GM19324 (cell line): ENCODE data around the gene POM121L2.

Source experiments
- ATAC-seq: cut with Tn5 transposase; IDR thresholded peaks from one replicate; pipeline ENCODE4 v1.9.1; 2021; ENCODE audit warnings: mild to moderate bottlenecking, moderate library complexity; ENCODE audit not compliant: unreplicated experiment, low FRiP score

POM121L2 gene

DNA sequence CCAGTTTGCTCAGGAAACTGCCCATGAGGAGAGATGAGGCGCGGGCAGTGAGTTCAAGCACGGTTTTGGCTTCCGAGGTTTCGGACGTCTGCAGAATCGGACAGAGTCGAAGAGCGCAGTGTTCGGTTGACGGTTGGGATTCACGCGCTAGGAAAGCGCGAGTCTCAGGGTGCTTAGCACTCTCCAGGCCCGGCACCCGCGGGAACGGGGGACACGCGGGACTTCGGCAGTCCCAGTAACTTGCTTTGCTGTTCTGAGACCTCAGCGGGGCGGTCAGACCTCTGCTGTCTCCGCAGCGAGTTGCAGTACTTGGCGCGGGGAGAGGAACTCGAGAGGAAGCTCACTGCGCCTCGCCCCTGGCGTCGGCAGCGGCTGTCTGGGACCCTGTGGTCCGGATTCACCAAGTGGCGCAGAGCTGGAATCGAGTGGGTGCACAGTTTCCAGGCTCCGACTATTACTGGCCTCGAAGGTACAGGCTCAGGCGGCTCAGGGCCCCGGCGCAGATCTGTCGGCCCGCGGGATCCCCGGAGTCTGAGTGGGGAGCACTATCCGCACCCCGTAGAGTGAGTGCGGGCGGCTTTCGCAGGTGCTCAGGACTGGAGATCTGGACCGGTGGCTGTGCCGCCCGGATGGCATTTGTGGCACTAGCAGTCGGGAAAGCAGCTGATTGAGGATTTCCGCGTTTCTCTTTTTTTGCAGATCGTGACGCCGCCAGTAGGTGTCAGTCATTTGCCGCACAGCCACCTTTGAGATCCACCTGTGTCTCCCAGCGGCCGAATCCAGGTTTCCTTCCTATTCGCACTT is at the start of gene POM121L2:
Gene POM121L2, minus strand, starts transcription at position 128 of the 804 bp plus-strand sequence. Its CDS starts 103 bp downstream, at position 25.
- ATAC-seq = peak; percentile 79

DNA sequence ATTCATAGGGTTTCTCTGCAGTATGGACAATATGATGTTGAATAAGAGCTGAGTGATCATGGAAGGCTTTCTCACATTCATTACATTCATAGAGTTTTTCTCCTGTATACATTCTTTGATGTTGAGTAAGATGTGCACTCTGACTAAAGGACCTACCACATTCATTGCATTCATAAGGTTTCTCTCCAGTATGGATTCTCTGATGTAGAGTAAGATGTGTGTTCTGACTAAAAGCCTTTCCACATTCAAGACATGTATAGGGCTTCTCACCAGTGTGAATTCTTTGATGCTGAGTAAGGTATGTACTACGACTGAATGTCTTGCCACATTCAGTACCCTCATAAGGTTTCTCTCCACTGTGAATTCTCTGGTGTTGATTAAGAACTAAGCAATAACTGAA is 47.2 kb upstream of the POM121L2 start:
- no peak for ATAC-seq

DNA sequence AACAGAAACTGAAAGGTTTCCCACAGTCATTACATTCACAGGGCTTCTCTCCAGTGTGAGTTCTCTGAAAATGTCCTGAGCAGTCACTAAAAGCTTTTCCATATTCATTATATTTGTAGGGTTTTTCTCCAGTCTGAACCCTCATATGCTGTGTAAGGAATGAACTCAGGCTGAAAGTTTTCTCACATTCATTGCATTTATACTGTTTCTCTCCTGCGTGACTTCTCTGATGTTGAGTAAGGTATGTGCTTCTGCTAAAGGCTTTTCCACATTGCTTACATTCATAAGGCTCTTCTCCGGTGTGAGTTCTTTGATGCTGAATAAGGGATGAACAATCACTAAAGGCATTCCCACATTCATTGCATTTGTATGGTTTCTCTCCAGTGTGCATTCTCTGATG is 46.7 kb upstream of the POM121L2 start:
- ATAC-seq = no peak

DNA sequence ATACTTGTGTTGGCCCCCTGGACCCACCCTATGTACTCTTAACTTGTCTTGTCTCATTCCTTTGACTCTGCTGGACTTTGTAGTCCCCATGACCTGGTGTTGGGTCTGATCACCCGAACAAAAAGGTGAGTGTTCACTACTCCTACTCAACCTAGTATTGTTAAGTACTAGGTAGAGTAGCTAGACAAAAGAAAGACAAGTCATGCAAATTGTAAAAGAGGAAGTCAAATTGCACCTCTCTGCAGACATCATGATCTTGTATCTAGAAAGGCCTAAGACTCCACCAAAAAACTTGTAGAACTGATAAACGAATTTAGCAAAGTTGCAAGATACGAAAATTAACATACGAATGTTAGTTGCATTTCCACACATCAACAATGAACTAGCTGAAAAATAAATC is 40.8 kb upstream of the POM121L2 start:
- no peak for ATAC-seq

DNA sequence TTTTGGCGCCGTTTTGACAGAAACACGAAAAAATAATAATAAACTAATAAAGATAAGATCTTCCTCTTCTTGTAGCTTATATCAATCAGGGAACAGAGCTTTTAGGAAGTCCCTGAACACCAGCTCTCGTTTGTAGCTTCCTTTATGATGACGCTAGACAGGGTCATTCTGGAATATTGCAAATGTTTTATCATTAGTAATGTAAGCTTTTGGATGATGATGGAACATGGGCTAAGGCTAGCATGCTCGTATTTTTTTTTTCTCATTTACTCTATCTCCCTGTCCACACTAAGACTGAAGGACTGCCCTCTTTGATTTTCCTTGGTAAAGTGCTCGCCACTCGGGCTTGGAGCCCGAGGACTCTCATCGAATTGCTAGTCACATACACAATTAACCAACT is 22.1 kb upstream of the POM121L2 start:
- no peak for ATAC-seq

DNA sequence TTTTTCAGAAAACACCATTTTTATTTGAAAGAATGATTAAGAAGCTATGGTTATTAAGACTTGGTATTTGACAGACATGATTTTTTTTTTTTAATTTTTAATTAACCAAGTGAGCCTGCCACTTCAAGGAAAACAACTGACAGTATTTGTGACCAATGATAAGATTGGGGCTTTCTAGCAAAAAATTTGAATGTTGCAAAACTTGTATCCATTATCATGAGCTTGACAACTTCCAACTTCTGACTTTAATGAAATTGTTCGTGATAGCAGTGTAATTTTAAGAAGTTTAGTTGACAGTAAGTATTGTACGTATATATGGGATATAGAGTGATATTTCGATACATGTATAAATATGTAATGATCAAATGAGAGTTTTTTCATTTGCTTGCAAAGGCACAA is 21.6 kb upstream of the POM121L2 start:
- no peak for ATAC-seq

DNA sequence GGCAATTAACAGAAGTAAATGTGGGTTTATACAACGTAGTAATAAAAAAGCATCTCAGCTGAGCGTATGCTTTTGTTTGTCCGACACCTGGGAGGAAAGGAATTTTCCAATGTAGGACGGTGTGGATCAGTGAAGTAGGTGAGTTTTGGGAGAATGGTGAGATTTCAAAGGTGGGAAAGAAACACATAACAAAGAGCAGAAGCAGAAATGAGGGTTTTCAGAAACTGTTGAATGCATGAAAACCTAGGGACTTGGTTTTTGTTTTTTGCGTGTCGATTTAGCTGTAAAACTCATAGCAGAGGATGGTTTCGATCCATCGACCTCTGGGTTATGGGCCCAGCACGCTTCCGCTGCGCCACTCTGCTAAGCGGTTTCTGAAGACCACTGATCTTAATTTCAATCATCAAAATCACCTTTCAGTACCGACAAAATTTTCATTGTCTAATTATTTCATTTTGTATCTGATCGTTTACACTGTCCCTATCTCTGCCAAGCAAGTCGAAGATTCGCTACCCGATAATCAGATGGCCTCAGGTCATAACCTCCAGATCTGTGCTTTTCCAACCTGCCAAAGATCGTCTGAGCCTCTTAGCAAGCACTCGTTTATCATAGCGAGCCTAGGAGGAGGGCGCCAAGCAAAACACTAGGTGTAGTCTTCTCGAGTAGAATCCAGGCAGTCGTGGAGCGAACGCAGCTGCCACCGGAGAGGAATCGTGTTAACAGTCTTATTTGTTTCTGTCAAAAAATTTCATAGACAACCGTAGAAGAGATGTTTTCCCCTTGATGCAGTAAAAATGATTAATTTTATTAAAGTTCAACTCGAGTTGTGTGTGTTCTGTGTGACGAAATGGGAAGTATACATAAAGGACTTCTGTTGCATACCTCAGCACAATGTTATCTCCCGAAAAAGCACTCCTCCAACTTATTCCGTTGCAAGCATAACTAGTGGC is 20.9 kb upstream of the POM121L2 start:
- ATAC-seq = no peak

DNA sequence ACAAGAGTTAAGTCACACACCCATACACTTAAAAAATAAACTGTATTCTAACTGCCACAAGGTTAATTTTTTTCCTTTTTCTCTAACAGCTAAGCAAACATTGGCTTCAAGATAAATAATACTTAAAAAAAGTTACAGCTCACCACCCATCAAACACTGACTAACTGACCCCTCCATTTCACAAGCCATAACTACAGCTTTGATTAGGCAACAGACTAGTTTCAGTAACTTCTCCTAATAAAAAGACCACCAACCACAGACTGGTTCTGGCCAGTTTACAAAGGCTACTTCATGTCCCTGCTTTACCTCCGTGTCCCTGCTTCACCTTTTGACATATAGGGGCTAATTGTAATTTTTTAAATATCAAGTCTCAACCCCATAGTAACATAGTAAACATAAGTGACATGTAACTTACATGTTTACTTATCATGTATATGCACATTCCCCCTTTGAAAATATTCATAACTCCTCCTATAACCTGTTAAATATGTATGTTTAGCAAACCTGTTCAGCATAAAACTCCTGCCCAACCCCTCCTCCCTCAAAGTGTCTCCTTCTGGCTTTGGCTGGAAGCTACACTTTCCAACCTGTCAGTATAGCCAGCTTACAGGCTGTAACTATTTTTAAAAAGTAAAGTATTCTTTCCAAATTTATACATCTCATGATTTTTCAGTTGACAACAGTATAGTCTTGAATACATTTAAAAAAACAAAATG is 15.1 kb upstream of the POM121L2 start:
- ATAC-seq = no peak

DNA sequence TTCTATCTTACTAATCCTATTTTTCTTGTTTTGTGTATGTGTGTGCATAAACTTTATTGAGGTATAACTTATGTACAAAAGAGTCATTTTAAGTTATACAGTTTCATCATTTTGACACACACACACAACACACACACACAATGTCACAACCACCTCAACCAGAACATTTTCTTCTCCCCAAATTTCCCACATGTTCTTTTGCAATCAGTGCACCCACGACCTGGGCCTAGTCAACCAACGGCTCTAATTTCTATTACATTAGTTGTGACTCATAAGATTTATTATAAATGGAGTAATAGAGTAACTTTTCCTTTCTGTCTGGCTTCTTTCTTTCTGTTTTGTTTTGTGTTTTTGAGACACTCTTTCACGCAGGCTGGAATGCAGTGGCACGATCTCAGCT is 9.8 kb upstream of the POM121L2 start:
- no peak for ATAC-seq

DNA sequence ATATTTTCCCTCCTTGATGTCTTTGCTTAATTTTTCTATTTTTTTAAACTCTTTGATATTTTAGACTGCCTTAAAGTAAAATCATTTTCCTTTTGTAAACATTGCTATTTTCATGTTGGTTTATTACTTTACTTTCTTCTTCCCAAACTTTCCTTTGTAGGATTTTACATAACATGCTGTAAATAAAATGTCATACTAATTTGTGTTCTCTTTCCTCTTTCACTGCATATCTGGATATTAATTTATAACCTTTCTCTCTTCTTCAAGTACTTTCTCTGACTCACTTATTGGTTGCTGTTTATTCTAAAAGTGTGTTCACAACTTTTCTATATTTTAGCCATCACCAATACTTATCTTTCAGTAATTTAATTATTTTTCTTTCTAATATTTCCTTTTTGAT is 9.3 kb upstream of the POM121L2 start:
- ATAC-seq = no peak

DNA sequence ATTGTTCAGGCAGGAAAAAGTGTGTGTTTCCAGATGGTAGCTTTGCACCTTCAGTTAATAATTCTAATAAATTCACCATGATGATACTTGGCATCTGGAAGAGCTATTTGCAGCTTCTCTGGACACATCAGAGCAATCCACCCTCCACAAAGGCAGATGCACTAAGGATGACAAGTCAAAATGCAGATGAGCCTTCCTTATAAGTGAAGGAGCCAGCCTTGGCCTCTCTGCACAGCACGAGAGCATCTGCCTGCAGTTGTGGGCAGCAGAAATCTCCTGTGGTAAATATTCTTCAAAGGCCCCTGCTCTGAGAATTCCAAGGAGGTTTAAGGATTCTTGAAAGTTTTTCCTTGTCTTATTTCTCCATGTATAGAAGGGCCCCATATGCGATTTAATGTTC is 6.9 kb upstream of the POM121L2 start:
- ATAC-seq = no peak

DNA sequence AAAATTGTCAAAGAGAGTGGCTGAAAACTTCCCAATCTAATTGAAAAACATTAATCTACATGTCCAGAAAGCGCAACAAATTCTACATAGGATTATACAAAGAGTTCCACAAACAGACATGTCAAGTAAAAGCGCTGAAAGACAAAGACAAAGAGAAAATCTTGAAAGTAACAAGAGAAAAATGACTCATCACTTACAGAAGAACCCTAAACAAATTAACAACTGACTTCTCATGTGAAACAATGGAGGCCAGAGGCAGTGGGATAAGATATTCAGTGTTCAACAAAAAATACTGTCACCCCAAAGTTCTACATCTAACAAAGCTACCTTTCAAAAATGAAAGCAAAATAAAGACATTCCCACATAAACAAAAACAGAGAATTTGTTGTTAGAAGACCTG is 2.0 kb upstream of the POM121L2 start:
- no peak for ATAC-seq

DNA sequence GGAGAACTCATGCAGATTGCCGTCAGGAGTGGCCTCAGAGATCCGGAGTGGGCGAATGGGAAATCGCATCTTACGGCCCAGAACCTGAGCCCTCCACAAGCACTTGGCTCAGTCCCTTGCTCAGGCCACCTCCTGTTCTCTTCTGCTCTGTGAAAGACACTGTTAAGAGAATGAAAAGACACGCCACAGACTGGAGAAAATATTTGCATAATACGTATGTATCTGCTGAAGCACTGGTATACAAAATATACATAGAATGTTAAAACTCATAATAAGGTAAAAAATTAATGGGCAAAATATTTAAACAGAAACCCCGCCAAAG is 838 bp upstream of the POM121L2 start:
- ATAC-seq = peak; percentile 14

DNA sequence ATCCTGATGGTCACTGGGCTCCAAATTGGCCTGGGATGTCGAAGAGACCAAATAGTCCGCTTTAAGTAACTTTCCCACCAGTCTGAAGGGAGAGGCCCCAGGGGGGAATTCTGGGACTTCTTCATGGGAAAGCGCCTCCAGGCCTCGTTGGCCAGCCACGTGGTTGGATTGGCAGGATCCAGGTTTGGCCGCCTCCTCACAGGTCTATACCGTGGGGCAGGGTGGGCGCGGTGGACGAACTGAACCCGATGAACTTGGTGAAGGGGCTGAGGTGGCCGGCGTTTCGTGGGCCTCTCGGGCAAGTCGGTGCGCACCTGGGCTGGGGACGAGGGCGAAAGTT is 297 bp downstream of the POM121L2 start:
- ATAC-seq = no peak

DNA sequence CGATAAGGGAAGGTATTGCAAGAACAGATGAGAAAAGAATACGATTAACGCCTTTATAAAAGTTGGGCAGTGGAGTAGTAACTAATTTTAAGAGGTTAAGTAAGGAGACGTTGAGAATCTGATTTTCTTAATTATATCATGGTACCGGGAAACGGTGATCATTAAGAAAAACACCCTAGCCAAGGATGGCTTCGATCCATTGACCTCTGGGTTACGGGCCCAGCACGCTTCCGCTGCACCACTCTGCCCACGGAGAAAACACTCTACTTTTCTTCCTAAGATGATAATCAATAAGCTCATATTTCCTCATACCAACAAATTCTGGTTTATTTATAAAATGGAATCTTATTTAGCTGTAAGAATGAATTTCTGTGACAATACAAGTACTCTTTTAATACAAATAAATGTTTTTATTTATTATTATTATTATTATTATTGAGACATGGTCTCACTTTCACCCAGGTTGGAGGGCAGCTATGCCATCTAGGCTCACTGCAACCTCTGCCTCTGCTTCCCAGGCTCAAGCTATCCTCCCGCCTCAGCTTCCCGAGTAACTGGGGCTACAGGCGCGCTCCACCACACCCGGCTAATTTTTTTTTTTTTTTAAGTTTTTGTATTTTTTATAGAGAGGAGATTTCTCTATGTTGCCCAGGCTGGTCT is 8.3 kb downstream of the POM121L2 start:
- no peak for ATAC-seq

DNA sequence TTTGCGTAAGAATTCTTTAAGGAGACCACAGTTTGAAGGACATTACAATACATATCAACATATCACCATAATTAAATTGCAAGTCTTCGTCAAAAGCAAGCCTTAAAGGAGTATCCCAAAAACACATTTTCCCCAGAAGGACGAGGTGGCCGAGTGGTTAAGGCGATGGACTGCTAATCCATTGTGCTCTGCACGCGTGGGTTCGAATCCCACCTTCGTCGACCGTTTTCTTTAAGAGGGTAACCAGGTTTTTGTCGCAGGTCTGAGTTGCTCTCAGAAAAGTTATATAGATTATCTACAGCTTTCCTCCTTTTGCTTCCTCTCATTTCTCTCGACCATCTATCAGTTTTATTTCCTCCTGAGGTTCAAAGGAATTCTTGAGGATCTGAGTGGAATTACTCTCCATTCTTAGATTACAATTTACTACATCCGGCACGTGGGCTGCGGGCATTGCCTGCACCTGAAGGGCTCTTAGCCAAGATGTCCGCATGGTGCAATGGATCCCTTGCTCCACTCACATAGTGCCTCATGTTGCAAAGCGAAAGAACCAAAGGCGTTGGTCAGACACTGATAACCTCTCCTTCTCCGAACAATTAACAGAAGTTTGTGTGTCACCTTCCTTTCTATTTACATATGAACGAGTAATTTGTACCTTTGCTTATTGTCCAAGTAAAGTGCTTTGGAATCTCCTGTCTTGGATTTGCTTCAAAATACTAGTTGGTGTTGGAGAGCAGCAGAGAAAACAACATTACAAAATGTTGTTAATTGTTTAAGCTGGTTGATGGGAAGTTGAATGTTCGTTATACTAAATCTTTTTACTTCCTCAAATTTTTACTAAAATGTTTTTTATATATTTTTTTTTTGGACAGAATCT is 14.0 kb downstream of the POM121L2 start:
- no peak for ATAC-seq

DNA sequence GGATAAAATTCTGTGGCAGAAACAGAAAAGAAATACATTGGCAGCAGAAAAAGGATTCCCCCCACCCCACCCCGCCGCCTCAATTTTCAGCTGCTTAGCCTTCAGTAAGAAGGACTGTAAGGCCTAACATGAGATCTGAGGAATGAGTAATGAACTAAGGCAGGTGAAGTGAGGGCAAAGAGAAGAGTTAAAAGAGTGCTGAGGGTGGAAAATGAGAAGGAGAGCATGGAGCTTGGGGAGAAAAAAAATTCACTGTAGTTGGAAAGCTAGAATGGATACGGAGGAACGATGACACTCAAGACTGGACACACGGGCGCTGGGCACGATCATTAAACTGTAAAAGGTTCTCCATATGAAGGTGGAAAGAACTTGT is 14.6 kb downstream of the POM121L2 start:
- ATAC-seq = no peak

DNA sequence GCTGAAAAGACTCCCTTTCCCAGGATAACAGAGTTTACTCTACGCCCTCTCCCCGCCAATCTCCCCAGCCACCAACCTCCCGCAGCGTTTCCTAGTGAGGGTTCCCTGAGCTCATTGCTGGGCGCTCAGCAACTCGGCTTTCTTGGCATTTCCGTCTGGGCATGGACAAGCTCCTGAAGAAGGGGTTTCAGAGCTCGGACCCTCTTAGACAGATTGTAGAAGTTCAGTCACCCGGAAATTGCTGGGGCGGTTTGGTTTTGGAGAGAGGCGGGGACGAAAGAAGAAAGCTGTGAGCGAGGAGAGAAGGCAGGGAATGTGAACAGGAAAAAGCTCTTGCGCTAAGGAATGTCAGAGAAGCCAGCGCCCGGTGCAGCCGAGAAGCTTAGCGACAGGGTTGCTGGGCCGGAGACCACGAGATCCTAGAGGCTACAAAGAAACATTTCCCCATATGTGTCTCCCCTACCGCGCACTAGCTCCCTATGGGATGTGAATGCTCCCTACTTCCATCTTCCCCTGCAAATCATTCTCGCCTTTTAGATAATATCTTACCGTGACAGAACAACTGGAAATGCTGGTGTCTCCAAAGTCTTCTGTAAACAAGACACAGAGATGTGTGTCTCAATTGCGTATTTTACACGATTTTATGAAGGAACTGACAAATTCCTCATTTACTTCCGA is 15.8 kb downstream of the POM121L2 start:
- ATAC-seq = no peak
